ENCODE measurements around the gene SPSB4. TPM values are rescaled to one million over a fixed set of nuclear protein-coding genes. Genes with fewer than 3 reads are reported as not detected.
"Not testable (repeated sequence)": the region's sequence is repeated elsewhere in the genome, so short reads cannot be mapped to it uniquely, and the experiment has no call there.

Gene SPSB4
- 0.52 and 0.58 TPM in 2 replicates for total RNA-seq (2014; rRNA removed)
- polyA plus RNA-seq (2012) = 0.36 TPM

DNA sequence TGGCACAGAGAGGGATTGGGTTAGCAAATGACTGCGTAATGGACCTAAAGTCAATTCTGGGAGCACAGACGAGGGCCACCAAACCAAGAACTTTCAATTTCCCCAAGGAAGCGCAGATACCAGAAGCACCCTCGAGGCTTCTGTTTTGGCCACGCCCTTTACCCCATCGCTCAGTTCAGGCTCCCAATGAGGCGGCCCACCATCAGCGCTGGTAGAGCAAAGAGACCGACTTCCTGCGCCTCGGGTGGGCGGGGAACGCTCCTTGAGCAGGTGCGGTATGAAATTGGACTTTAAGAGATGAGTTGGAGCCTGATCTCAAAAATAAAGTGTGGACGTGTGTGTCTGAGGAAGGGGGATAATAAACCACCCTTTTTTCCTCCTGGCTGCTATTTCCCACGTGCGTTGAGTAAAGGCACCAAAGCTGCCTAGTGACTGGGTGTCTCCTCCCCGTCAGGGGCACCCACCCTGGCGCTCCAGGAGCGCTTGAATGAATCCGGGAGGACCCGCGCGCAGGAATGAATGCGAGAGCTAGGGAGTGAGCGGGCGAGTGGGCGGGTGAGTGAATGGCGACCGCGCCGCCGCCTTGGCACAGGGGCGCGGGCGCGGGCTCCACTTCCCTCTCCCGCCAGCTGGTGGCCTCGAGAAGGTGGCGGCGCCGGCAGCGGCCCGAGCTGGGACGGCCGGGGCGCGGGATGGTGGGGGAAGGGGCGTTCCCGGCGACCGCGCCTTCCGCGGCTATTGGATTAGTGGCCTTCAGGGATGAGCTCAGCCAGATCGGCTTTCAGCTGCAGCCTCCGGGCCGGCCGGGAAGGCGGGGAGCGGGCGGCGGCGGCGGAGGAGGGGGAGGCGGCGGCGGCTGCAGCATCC is at the start of gene SPSB4:
SPSB4 (plus strand) TSS at position 772 of the 867 bp plus-strand sequence. CDS start 14,758 bp downstream, outside the sequence.
- peak; percentile 57 for DNase-seq (ENCODE audit: low read depth)

DNA sequence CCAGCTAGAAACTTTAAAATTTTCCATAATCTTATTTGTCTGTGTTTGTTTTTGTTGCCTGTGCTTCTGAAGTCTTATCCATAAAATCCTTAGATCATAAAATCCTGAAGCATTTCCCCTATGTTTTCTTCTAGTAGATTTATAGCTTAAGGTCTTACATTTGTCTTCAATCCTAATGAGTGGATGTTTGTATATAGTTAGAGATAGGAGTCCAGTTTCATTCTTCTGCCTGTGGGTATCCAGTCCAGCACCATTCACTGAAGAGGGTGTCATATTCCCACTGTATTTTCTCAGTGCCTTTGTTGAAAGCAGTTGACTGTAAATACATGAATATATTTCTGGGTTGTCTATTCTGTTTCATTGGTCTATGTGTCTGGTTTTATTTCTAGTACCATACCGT is 44.8 kb upstream of the SPSB4 start:
- DNase-seq (ENCODE audit: low read depth) = no peak

- DNase-seq (ENCODE audit: low read depth) = no peak
These were observed 41.7 kb upstream of the SPSB4 start for GRCh38 chr3:141009496-141009895.

GRCh38 chr3:141011232-141011996 is 39.7 kb upstream of the SPSB4 start:
- peak; percentile 71 for DNase-seq (ENCODE audit: low read depth)

DNA sequence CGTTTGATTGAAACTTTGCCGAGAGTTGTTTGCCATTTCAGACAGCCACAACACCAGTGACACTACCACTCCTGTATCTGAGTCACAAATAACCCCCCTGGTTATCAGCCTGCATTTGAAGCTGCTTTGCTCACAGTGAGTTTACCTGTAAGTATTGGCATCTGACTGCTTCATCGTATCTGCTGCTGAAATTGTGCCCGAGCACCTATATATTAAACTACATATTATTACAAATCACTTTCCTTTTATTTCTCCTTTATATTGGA is 39.2 kb upstream of the SPSB4 start:
- DNase-seq (ENCODE audit: low read depth) = no peak

GRCh38 chr3:141012571-141012970 is 38.6 kb upstream of the SPSB4 start:
- no peak for DNase-seq (ENCODE audit: low read depth)

DNA sequence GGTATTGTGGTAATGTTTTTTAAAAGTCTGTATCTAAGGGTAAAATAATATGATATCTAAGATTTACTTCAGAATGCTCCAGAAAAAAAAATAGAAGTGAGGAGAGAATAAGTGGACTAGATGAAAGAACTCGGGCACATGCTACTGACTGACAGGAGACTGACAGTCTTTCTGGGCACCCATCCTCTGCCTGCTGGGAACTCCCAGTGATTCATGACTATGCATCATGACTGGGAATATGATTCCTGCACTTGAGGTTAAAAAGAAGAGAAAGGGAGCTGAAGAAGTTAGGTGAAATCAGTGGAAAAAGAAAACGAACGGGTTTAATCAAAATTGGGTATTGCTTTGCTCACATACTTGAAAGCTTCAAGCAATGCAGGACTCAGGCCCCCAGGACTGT is 35.7 kb upstream of the SPSB4 start:
- peak; percentile 69 for DNase-seq (ENCODE audit: low read depth)

DNA sequence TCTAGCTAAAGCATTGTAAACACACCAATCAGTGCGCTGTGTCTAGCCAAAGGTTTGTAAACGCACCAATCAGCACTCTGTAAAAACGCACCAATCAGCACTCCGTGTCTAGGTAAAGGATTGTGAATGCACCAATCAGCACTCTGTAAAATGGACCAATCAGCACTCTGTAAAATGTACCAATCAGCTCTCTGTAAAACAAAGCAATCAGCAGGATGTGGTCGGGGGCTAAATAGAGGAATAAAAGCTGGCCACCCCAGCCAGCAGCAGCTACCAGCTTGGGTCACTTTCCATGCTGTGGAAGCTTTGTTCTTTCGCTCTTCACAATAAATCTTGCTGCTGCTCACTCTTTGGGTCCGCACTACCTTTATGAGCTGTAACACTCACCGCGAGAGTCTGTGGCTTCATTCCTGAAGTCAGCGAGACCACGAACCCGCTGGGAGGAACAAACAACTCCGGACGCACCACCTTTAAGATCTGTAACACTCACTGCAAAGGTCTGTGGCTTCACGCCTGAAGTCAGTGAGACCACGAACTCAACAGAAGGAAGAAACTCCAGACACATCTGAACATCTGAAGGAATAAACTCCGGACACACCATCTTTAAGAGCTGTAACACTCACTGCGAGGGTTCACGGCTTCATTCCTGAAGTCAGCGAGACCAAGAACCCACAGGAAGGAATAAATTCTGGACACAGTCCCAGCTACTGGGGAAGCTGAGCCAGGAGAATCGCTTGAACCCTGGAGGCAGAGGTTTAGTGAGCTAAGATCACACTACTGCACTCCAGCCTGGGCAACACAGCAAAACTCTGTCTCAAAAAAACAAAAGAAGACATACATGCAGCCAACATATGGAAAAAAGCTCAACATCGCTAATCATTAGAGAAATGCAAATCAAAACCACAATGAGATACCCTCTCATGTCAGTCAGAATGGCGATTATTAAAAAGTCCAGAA is 33.5 kb upstream of the SPSB4 start:
- not testable (repeated sequence) for DNase-seq (ENCODE audit: low read depth)

DNA sequence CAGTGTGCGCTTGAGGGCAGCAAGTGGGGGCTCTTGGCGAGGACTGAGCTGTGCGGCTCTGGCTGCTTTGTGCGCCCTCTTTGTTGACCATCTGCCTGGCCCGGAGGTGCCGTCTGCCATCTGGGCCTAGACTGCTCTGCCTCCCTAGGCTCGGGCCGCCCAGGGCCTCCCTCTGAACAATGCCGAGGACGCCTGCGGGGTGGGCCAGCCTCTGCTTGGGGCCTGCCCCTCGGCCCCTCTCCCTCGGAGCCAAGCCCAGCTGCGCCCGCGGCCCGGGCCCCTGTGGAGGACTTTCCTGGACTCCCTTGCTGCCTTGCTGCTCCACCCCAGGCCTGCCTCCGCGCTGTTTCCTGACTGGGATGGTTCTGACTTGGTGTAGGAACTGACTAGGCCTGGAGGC is 31.9 kb upstream of the SPSB4 start:
- no peak for DNase-seq (ENCODE audit: low read depth)

GRCh38 chr3:141020143-141020830 is 30.9 kb upstream of the SPSB4 start:
- DNase-seq (ENCODE audit: low read depth) = peak; percentile 70

DNA sequence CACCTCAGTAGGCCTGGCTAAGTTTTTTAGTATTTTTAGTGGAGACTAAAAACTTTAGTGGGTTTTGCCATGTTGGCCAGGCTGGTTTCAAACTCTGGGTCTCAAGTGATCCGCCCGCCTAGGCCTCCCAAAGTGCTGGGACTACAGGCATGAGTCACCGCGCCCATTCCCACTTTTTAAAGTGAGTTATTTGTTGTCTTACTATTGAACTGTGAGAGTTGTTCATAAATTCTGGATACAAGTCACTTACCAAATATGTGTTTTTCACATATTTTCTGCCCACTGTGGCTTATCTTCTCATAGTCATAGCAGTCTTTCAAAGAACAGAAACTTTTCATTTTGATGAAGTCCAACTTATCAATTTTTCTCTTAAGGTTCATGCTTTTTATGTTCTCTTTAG is 29.9 kb upstream of the SPSB4 start:
- peak; percentile 61 for DNase-seq (ENCODE audit: low read depth)

GRCh38 chr3:141030296-141030695 is 20.9 kb upstream of the SPSB4 start:
- no peak for DNase-seq (ENCODE audit: low read depth)

- no peak for DNase-seq (ENCODE audit: low read depth)
These were observed 11.6 kb upstream of the SPSB4 start for GRCh38 chr3:141039589-141039988.

DNA sequence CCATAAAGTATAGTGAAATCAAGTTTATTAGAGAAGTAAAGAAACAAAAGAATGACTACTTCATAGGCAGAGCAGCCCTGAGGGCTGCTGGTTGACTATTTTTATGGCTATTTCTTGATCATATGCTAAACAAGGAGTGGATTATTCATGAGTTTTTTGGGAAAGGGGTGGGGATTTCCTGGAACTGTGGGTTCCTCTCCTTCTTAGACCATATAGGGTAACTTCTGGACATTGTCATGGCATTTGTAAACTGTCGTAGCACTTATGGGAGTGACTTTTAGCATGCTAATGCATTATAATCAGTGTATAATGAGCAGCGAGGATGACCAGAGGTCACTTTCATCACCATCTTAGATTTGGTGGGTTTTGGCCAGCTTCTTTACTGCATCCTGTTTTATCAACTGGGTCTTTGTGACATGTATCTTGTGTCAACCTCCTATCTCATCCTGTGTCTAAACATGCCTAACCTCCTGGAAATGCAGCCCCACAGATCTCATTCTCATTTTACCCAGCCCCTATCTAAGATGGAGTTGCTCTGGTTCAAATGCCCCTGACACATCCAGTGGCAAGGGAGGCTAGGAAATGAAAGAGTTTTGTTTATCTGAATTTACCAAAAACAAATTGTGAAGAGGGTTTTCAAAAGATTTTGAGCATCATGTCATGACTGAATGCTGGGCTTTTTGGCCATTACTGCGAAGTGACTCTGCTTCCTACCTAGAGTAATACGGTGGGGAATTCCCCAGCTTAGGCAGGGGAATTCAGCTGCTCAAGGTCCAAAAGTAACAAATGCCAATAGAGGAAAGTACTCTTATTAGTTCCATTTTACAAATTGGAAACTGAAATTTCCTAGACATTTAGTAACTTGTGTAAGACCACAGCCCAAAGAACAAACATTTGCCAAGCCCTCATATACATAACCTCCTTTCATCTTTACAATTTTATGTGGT is 6.2 kb upstream of the SPSB4 start:
- DNase-seq (ENCODE audit: low read depth) = no peak

DNA sequence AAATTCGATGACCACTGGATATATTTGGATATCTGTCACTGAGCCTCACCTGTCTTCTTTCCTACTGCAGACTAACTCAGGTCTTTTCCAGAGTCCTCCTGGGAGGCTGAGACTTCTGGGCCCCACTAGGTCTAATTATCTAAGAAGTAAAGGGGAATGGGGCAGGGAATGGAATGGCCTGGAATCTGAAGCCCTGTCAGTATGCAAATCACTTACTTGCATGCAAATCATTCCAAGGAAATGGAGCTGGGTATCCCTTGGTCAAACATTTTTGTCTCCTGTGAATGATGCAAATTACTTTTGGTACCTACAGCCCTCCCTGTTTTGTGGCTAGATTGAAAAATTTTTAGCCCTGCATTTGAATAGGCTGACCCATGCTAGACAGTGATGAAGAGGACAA is 5.3 kb upstream of the SPSB4 start:
- no peak for DNase-seq (ENCODE audit: low read depth)

GRCh38 chr3:141047168-141047567 is 4.0 kb upstream of the SPSB4 start:
- no peak for DNase-seq (ENCODE audit: low read depth)

GRCh38 chr3:141049681-141050080 is 1.5 kb upstream of the SPSB4 start:
- DNase-seq (ENCODE audit: low read depth) = peak; percentile 29

GRCh38 chr3:141051443-141052200 is 475 bp downstream of the SPSB4 start:
- DNase-seq (ENCODE audit: low read depth) = peak; percentile 32

All from LHCN-M2 (cell line).